GM08714 (cell line): ENCODE measurements around the gene ZXDC.
A peak's percentile ranks its signal among the peaks of the same experiment; 100 is the strongest.

ENCODE experiments used
- H3K4me3 ChIP-seq: fragments of 200-500 bp; sonication (Bioruptor generic); 2 replicates; pipeline ENCODE4 v1.5.1; 2014; ENCODE audit warnings: mild to moderate bottlenecking, low read length, inconsistent platforms
- ZNF274 ChIP-seq: IDR thresholded peaks from 2 replicates; pipeline ENCODE4 v1.6.1; 2012; ENCODE audit warnings: mild to moderate bottlenecking, low read depth, low read length

The ZXDC gene

GRCh38 chr3:126477061-126477380, 1.3 kb upstream of the ZXDC start:
- H3K4me3 ChIP-seq: no peak overlapping the region
- TF ChIP-seq ZNF274: no peak

- peak overlapping the region; percentile 80; the same call in 1 of the 2 replicates for H3K4me3 ChIP-seq
- no peak for TF ChIP-seq ZNF274
These were observed 722 bp upstream of the ZXDC start for GRCh38 chr3:126476166-126477060.

GRCh38 chr3:126474498-126475412, 936 bp downstream of the ZXDC start:
- no peak for TF ChIP-seq ZNF274
- H3K4me3 ChIP-seq: peak overlapping the region; percentile 79

GRCh38 chr3:126473292-126474168, 2.2 kb downstream of the ZXDC start:
- no peak for TF ChIP-seq ZNF274
- peak overlapping the region; percentile 27; the same call in 1 of the 2 replicates for H3K4me3 ChIP-seq

GRCh38 chr3:126472277-126473006, 3.2 kb downstream of the ZXDC start:
- no peak overlapping the region; the same call in 1 of the 2 replicates for H3K4me3 ChIP-seq
- TF ChIP-seq ZNF274: no peak

GRCh38 chr3:126469479-126469878, 6.2 kb downstream of the ZXDC start:
- TF ChIP-seq ZNF274: no peak
- H3K4me3 ChIP-seq: no peak overlapping the region

- no peak for TF ChIP-seq ZNF274
- H3K4me3 ChIP-seq: no peak overlapping the region
These were observed 7.4 kb downstream of the ZXDC start for GRCh38 chr3:126468028-126468891.

- no peak for TF ChIP-seq ZNF274
- no peak overlapping the region for H3K4me3 ChIP-seq
These were observed 8.1 kb downstream of the ZXDC start for GRCh38 chr3:126467611-126467955.

GRCh38 chr3:126466886-126467610, 8.6 kb downstream of the ZXDC start:
- TF ChIP-seq ZNF274: no peak

GRCh38 chr3:126465928-126466544, 9.7 kb downstream of the ZXDC start:
- no peak overlapping the region for H3K4me3 ChIP-seq
- no peak for TF ChIP-seq ZNF274

More at GRCh38 chr3:126466886-126467610, 8.6 kb downstream of the ZXDC start:
- H3K4me3 ChIP-seq: no peak overlapping the region

- TF ChIP-seq ZNF274: no peak
- no peak overlapping the region for H3K4me3 ChIP-seq
These were observed 10.7 kb downstream of the ZXDC start for GRCh38 chr3:126464997-126465396.

GRCh38 chr3:126464494-126464893, 11.2 kb downstream of the ZXDC start:
- H3K4me3 ChIP-seq: no peak overlapping the region
- TF ChIP-seq ZNF274: no peak
